T-helper 1 cell (primary cell): ENCODE results near the gene DNAH10.
"Not testable (repeated sequence)": the region's sequence is repeated elsewhere in the genome, so short reads cannot be mapped to it uniquely, and the experiment has no call there.

Source experiments
- DNase-seq, 5 donors: peaks; one replicate each; pipeline ENCODE4 v3.0.0-alpha.2; 2012 to 2020

DNAH10 gene

GRCh38 chr12:123911672-123912409, 149.7 kb downstream of the DNAH10 start:
- DNase-seq, result not testable (repeated sequence)

GRCh38 chr12:123912415-123913380, 150.6 kb downstream of the DNAH10 start:
- no peak for DNase-seq

- no peak for DNase-seq
These were observed 152.7 kb downstream of the DNAH10 start for GRCh38 chr12:123914726-123915333.

GRCh38 chr12:123916729-123917128, 154.6 kb downstream of the DNAH10 start:
- no peak for DNase-seq

GRCh38 chr12:123917337-123917850, 155.3 kb downstream of the DNAH10 start:
- no peak for DNase-seq

GRCh38 chr12:123919980-123920360, 157.9 kb downstream of the DNAH10 start:
- no peak for DNase-seq

GRCh38 chr12:123923038-123923437, 160.9 kb downstream of the DNAH10 start:
- DNase-seq, result no peak

GRCh38 chr12:123923927-123924326, 161.8 kb downstream of the DNAH10 start:
- DNase-seq, result no peak

GRCh38 chr12:123924539-123924938, 162.4 kb downstream of the DNAH10 start:
- no peak for DNase-seq

GRCh38 chr12:123928274-123928865, 166.3 kb downstream of the DNAH10 start:
- DNase-seq, result no peak

GRCh38 chr12:123928897-123929296, 166.8 kb downstream of the DNAH10 start:
- no peak for DNase-seq

- no peak for DNase-seq
These were observed 168.0 kb downstream of the DNAH10 start for GRCh38 chr12:123929946-123930583.

GRCh38 chr12:123931686-123932321, 169.7 kb downstream of the DNAH10 start:
- peak in 3 of 5 donors; percentile 34 to 47 (median 35) for DNase-seq

- no peak for DNase-seq
These were observed 171.1 kb downstream of the DNAH10 start for GRCh38 chr12:123933214-123933613.

- DNase-seq, result no peak
These were observed 172.0 kb downstream of the DNAH10 start for GRCh38 chr12:123934016-123934620.

- no peak for DNase-seq
These were observed 172.7 kb downstream of the DNAH10 start for GRCh38 chr12:123934829-123935228.

GRCh38 chr12:123935956-123936355, 173.9 kb downstream of the DNAH10 start:
- DNase-seq, result no peak

GRCh38 chr12:123936471-123936870, 174.4 kb downstream of the DNAH10 start:
- DNase-seq, result no peak

GRCh38 chr12:123936956-123937706, 175.0 kb downstream of the DNAH10 start:
- DNase-seq, result no peak
